GM21526 (cell line): Measurements from ENCODE around the gene MRPS21.
A peak's percentile ranks its signal among the peaks of the same experiment; 100 is the strongest.

Source experiments
- ATAC-seq: cut with Tn5 transposase; IDR thresholded peaks from one replicate; pipeline ENCODE4 v1.9.1; 2021; ENCODE audit warnings: moderate library complexity; ENCODE audit not compliant: unreplicated experiment, low FRiP score

The MRPS21 gene

GRCh38 chr1:150293433-150294253 lies at the start of gene MRPS21:
Gene MRPS21 (plus strand): TSS chr1:150293861. CDS start chr1:150294367, 506 bp downstream.
- ATAC-seq: peak; percentile 90

DNA sequence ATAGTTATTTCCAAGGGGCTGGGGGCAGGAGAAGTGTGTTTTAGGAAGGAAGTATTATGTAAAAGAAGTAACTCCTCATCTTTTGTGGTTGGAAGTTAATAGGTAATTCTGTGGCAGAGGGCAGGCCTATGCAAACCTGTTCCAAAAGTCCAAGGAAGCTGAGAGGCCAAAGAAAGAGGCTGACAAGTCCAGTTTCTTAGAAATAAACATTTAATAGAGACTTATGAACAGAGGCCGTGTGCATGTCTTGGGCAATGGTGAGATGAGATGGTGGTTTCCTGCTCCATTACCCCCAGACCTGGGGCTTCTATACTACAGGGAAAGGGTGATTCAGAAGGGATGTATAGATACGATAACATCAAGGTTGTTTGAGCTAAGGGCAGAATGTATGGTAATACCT lies 43.7 kb upstream of the MRPS21 start:
- ATAC-seq: no peak

GRCh38 chr1:150256198-150256553 lies 37.5 kb upstream of the MRPS21 start:
- no peak for ATAC-seq

GRCh38 chr1:150256554-150257341 lies 36.9 kb upstream of the MRPS21 start:
- ATAC-seq: no peak

DNA sequence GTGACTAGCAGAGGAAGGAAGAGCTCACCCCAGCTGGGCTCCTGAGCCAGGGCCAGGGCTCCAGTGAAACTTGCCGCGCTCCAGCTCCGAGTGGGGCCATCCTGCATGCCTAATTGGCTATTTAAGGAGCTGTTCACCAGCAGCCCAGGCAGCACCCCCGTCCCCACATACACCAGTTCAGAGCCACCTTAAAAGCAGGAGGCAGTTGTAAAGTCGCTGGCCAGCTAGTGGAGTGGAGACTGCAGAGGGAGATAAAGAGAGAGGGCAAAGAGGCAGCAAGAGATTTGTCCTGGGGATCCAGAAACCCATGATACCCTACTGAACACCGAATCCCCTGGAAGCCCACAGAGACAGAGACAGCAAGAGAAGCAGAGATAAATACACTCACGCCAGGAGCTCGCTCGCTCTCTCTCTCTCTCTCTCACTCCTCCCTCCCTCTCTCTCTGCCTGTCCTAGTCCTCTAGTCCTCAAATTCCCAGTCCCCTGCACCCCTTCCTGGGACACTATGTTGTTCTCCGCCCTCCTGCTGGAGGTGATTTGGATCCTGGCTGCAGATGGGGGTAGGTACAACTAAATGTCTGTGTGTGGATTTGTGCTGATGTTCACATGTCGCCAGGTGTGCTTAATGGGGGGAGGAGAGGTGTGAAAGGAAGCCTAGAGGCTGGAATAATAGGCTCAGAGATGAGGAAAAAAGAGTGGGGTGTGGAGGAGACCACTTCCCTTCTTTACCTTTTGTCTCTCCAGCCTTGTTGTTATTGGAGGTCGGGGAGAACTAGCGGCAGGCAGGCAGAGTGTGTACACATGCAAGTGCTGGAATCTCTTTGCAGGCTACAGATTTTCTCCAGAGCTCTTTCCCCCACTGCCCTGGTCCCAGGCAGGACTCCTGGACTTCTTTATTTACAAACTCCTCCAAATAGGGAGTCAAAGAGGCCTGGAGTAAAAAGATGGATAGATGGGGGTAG lies 35.8 kb upstream of the MRPS21 start, which contains the start of gene CA14:
Gene CA14 (plus strand): TSS at position 151 of the 962 bp plus-strand sequence. CDS start 355 bp downstream, at position 506.
- ATAC-seq: no peak

DNA sequence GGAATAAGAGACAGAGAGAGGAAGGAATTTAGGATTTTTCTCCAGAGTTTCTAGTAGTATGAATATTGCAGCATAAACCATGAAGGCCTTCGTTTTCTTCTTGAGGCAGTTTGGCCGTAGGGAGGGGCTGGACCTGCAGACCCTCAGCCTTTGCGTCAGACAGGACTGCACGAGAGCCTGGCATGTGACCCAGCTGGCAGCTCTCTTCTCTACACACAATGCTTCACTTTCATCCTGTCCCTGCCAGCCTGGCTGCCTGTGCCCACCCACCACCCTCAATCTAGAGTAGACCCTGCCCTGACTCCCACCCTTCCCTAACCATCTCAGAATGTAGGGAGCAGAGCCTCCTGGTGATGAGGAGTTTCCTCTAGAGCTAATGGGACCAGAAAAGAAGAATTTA lies 34.4 kb upstream of the MRPS21 start:
- no peak for ATAC-seq

DNA sequence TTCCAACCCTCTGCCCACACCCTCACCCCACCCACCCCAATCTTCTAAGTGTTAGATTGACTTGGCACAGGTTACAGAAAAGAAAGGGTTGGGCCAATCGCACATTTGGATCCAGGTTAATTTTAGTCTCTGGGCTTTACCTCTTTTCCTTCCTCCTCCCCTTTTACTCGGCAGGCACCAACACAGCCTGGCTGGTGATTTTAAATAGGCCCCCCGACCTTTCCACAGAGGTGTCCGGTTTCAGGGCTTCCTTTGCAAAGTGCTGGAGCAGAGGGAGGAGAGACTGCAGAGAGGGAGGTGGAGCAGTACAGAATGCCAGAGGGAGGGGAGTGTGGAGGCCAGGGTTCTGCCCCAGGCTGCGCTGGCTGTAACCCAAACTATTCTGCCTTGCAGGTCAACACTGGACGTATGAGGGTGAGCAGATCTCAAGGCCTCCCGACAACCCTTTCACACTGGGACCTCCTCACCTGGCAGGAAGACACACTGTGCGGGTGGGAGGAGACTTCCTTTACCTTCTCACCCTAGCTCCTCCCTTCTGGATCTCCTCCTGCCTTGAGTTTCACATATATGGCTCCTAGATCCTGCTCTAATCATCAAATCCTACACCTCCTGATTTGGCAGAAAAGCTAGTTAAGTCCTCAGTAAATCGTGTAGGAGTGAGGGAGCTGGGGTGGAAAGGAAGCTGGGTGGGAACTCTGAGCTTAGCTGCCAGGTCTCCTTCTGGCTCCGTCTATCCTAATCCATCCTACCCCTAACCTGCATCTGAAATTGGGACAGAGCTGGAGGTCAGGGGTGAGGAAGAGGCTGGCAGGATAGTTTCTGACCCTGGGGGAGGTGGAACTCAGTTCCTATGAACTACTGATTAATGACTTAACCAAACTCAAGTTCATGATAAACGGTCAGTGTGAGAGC lies 33.6 kb upstream of the MRPS21 start:
- ATAC-seq: no peak

- no peak for ATAC-seq
These were observed 32.3 kb upstream of the MRPS21 start for GRCh38 chr1:150261367-150261766.

GRCh38 chr1:150262388-150263320 lies 31.0 kb upstream of the MRPS21 start:
- no peak for ATAC-seq

GRCh38 chr1:150263549-150263948 lies 30.1 kb upstream of the MRPS21 start:
- no peak for ATAC-seq

DNA sequence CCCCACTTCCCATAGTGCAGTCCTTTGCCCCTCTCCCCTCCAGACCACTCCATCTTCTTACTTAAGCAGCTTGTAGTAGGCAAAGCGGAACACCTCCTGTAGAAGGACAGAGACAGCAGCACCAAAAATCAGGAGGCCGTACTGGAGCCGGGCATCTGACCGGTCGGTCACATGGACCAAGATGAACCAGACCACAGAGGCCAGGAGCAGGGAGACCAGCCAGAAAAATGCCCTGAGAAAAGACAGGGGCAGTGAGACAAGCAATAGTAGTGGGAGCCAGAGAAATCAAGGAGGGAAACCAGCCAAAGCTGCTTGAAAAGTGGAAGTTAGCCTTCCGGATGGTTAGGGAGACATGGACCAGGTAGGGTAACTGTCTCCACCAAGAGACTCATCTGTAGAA lies 25.8 kb upstream of the MRPS21 start:
- no peak for ATAC-seq

DNA sequence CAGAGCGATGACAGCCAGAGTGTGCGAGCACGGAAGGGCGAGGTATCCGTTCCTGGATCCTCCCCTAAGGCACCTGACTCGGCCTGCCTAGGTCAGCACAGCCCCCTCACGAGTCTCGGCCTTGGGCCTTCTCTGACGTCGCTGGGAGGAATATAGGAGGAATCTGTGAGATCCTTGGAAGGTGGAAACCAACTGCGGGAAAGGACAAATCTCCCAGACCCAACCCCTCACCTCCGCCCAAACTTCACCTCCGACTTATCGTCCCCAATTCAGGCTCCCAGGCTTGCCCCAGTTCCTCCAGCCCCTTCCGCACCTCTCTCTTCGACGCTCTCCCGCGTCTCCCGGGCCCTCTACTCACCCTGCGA lies 25.3 kb upstream of the MRPS21 start:
- ATAC-seq: peak; percentile 27

DNA sequence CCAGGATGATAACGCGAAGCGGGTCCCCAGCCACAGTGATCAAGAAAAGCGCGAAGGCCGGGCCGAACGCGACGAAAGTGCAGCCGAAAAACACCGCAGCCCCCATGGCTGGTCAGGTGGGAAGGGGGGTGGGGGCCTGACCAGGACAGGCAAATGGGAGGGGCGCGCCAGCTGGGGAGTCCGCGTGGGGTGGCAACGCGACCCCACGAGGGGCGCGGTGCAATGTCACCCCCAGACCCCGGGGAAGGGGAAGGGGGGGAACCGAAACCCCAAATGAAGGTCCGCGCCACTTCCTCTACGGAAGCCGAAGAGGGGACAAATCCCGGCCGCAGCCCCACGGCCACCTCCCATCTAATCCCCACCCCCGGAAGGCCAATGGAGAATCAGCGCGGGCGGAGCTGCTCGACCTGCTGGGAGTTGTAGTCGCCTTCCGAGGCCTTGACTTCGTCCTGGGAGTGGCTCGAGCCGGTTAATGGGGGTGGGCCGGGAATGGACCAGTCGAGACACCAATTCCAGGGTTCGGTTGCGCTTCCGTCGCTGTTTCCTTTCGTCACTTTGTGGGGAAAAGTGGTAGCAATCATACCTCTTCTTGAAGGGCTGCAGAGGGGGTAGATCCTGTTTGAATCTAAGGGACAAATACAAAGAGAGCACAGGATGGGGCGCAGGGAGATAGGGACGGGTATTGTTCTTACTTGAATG lies 24.8 kb upstream of the MRPS21 start, which contains the start of gene APH1A:
Gene APH1A (minus strand): TSS at position 312 of the 699 bp plus-strand sequence. CDS start 206 bp downstream, at position 106.
- ATAC-seq: peak; percentile 75

- no peak for ATAC-seq
These were observed 24.2 kb upstream of the MRPS21 start for GRCh38 chr1:150269451-150269850.

GRCh38 chr1:150271291-150271959 lies 22.2 kb upstream of the MRPS21 start:
- ATAC-seq: no peak

DNA sequence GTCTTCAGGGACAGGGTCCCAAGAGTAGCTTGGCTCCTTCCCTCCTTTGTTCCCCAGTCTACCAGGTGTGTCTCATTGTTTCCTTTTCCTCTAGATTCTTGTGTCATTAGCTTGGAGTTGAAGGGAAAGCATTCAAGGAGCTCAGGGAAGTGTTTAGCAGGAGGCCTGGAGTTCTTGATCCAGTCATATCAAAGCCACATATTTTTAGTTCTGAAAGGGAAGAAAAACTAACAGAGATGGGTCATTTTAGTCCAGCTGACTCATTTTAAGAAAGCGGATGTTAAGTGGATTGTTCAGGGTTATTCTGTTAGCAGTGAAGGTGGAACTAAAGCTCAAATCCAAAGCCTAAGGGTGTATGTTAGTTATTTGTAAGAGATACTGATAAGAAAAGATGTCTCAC lies 20.4 kb upstream of the MRPS21 start:
- no peak for ATAC-seq

- no peak for ATAC-seq
These were observed 13.4 kb upstream of the MRPS21 start for GRCh38 chr1:150280138-150280707.
